GM19240 (cell line): ENCODE measurements around the gene TMEM233.
"Not testable (repeated sequence)": the region's sequence is repeated elsewhere in the genome, so short reads cannot be mapped to it uniquely, and the experiment has no call there.

Source experiments
- DNase-seq: peaks from one replicate; pipeline ENCODE4 v3.0.0; 2011; ENCODE audit warnings: low spot score; ENCODE audit not compliant: insufficient read length

TMEM233 gene

DNA sequence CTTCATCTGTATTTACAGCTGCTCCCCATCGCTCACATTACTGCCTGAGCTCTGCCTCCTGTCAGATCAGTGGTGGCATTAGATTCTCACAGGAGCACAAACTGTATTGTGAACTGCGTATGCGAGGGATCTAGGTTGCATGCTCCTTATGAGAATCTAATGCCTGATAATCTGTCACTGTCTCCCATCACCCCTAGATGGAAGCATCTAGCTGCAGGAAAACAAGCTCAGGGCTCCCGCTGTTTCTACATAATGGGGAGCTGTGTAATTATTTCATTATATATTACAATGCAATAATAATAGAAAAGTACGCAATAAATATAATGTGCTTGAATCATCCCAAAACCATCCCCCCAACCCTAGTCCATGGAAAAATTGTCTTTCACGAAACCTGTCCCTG, 64.6 kb downstream of the TMEM233 start:
- DNase-seq = not testable (repeated sequence)

DNA sequence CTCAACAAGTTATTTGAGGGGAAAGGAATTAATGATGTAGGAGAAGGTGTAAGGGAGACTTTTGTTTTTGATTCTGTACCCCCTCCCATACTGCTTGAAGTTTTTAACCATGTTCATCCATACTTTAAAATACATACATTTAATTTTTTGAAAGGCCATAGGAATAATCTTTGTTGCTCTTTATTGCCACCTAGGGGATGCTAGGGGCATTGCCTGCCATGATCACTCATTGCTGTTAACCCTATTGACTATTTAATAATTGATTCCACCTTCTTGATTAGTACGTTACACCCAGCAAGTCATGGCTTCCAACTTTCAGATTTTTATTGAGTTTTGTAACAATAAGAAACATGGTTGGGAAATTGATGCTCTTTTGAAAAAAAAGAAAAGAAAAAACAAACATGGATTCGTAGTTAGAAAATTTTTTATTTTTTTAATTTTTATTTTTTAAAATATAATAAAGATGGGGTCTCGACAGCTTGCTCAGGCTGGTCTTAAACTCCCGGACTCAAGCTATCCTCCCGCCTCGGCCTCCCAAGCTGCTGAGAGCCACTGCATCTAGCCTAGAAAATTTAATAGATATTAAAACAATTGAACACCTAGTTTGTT, 65.8 kb downstream of the TMEM233 start:
- DNase-seq = peak; percentile 29

DNA sequence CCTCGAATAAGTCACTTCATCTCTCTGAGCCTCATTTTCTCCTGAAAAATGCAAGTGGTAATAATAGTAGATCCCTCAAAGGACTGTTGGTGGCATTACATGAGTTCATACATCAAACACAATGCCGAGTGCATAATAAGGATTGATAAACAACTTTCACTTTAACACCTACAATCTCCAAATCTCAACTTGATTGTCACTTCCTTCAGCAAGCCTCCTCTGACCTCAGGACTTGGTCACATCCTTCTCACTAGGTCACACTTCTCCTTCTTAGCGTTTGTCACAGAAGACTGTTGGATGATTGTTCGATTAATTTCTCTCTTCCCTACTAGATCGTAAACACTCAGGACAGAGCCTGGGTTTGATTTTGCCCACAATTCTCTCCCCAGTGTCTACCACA, 66.5 kb downstream of the TMEM233 start:
- DNase-seq = no peak

DNA sequence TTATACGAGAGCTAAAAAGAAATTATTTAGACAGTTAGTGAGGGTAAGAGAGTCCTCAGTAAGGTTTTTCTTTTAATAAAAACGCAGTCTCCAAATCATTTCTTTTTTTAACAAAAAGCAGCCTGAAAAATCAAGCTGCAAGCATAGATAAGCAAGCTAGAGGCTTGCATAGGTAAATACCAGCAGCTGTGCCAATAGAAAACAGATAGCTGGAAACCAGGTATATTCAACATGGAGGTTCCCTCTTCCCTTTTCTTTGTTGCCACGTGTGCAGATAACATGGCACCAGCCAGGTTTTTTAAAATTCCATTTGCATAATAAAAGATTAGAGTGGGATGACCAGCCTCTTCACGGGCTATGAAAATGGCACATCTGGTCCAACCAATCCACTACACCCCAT, 68.3 kb downstream of the TMEM233 start:
- DNase-seq = no peak

DNA sequence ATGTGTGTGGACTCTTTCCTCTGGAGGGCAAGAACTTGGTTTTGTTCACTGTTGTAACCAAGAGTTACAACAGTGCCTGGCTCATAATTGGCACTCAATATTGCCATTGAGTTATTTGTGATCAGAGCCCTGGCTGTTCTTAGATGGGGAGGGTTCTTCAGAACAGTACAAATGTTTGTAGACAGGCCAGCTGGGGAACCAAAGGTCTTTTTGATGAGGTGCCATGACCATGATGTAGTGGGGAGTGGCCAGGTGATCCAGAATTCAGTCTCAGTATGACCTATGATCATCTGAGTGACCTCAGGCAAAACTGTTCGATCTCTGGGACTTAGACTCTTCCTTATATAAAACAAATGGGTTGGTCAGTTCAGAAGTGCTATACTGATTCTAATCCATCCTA, 71.1 kb downstream of the TMEM233 start:
- DNase-seq = no peak

DNA sequence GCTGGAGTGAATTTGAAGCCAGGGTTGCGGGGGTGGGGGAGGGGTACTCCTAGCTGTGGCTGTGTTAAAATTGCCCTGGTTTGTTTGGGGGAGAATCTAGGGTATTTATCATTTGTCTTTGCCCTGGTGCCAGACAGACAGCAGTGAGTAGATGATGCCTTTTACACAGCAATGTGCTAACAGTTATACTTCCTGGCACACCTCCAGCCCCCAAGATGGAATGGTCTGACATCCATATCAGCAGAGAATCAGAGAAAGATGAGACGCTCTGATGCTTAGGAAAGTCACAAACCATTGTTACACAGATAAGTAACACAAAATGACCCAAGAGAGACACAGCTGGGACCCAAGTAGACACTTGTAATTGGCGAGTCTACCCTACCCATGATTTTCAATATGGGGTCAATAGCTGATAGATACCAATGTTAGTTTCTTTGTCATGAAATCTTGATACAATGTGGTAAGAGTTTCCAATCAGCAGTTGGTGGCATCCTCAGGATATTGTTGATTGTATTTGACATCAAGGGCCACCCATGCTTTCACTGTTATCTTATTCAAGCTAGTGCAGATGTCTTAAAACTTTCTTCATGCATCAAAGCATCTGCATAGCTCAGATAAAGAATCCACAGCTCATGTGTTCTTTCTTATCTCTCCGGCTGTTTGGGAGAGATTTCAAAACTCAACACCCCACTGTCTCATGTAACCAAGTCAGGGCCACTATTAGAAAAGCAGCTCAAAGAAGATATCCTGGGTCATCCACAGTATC, 71.8 kb downstream of the TMEM233 start:
- no peak for DNase-seq

DNA sequence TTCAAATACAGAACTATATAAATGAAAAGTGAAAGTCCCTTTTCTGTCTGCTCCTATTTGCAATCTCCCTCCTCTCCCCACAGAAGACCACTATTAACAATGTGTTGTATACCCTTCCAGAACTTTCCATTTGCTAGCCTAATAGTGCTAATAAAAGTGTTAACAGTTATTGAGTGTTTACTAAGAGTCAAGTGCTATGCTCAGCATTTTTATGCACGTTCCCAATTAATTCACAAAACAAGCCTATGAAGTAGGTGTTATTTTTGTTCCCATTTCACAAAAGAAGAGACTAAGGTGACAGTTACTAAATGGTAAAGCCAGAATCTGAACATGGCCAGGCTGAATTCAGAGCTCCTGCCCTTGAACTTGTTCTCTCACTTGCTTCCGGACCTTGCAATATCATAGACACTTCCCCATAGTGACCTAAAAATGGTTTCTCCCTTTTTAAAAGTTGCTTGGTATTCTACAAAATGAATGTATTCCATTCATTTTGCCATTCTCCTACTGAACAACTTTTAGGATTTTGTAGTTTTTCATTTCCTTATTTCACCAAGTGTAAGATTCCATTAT, 72.7 kb downstream of the TMEM233 start:
- no peak for DNase-seq

DNA sequence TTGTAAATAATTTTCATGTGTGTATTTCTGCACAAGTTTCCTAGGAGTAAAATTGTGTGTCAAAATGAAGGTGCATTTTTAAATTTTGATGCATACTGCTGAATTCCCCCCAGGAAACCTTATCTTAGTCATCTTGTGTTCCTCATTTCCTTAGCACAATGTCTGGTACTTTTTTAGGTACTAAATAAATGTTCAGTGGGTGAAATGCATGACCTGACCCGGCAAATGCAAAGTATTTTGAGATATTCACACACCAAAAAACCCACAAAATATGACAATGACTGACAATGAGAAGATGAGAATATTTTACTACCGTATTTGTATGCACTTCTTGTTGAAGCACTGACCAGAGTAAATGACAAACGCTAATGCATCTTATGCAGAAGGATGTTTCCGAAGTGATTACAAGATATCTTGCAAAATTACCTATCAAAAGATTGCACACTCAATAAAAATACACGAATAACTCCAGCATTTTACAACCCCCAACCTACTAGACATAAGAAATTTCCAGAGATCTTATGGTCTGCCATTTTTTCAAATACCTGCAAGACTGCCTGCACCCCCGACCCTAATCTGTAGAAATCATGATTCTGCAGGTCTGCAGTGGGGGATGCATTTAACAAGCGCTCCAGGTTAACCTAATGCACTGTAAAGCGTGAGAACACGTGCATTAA, 73.5 kb downstream of the TMEM233 start:
- no peak for DNase-seq

DNA sequence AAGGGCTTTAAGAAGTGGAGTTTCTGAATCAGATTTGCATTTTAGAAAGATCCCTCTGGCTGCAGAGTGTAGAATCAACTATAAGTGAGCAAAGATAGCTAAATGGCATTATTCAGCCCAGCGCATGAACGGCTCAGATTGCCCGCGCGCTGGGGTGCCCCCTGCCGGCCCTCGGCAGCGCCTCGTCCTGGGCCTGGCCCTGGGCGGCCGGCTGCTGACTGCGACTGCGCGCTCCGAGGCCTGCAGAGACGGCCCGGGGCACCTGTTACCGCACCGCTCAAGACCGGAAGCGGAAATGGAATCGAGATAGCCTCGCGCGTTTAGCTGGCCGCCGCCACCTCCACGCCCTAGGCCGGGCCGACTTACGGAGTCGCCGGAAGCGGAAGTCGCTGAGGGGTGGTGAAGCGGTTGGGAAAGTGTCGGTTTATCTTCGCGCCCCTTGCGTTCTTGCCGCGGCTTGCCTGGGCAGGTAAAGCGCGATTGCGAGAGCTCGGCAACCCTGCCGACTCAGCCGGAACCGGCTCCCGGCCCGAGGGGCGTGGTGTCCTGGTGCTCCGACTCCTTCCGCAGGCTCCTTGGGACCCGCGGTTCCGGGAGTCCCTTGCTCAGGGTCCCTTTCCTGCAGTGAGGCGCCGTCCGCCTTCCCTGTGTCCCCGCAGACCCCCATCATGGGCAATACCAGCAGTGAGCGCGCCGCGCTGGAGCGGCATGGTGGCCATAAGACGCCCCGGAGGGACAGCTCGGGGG, 74.2 kb downstream of the TMEM233 start, which contains the start of gene PRKAB1:
TSS of gene PRKAB1 (plus strand) at position 557 of the 747 bp plus-strand sequence. CDS start at position 669, 112 bp downstream.
- DNase-seq = peak; percentile 83

DNA sequence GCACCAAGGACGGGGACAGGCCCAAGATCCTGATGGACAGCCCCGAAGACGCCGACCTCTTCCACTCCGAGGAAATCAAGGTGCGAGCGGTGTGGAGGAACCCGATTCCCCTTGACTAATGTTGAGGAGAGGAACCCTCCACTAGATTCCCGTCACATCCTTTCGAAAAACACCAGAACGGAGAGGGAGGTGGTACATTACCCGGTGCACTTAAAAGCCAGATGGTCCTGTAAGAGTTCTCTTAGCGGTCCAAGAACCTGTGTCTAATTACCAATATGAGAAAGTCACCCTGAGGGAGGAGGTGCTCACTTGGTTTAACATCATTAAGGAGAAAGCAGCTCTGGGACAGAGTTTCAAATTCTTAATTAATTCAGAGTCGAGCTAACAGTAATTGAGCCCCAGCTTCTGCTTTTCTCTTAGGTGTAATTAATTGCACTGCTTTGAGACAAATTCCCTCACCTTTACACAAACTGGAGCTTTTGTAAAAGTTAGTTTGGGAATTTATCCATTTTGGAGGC, 74.8 kb downstream of the TMEM233 start:
- no peak for DNase-seq

DNA sequence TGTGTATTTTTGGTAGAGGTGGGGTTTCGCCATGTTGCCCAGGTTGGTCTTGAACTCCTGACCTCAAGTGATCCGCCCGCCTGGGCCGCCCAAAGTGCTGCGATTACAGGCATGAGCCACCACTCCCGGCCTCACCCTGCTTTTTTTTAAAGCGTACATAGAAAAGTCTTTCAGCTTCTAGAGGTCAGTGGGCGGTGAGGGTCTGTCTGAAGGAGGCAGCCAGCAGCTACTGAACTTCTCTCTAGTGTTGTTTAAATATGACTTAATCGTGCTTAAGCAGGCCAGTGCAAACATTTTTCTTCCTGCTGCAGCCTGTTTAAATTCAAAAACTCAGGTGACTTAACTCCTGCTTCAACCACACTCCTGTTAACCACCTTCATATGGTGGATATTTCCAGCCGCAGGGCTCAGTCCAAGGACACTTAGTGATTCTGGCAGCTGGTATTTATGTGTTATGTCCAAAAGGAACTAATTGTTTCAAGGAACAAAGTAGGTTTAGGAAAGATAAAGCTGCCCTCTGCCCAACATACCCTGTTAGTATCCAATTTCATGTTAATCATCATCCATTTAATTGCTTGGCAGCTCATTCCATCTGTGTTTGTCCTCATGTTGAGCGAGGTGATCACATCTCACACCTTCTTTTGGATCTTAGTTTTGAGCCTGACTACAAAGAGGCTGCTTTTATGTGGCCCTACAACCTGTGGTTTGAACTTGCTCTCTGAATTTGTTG, 76.3 kb downstream of the TMEM233 start:
- no peak for DNase-seq

DNA sequence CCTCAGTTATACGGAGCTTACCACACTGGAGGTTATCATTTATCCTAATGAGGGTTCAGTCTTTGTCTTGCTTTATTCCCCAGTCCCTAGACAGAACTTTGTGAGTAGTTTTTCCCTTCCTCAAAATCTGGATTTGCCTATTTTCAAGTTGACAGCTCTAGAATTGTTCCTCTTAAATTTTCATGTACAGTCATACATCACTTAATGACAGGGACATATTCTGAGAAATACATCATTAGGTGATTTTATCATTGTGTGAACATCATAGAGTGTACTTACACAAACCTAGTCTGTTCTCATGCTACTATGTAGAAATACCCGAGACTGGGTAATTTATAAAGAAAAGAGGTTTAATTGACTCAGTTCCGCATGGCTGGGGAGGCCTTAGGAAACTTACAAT, 77.5 kb downstream of the TMEM233 start:
- DNase-seq = no peak

DNA sequence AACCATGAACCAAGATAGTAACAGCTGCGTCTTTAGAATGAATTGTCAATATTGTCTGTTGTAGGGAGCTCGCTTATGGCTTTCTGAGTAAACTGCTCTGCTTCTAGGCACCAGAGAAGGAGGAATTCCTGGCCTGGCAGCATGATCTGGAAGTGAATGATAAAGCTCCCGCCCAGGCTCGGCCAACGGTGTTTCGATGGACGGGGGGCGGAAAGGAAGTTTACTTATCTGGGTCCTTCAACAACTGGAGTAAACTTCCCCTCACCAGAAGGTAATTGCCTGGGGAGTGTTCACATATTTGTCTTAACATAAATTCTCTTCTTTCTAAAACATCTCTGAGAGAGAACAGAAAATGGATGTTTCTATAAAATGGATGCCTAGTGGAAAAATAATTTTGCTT, 78.6 kb downstream of the TMEM233 start:
- DNase-seq = no peak

DNA sequence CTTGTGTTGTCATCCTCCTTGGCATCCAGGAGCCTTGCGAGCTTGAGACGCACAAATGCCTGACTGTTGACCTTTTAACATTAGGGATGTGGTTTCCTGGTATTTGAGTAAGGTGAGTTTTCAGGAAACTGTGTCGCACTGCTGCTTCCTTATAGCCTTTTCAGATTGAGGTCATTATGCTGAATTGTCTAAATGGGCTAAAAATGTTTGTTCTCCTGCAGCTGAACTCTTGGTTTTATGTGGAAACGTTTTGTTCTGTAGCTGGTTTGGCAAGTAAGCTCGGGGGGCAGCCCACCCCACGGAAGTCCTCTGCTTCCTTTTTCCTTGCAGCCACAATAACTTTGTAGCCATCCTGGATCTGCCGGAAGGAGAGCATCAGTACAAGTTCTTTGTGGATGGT, 80.1 kb downstream of the TMEM233 start:
- no peak for DNase-seq

DNA sequence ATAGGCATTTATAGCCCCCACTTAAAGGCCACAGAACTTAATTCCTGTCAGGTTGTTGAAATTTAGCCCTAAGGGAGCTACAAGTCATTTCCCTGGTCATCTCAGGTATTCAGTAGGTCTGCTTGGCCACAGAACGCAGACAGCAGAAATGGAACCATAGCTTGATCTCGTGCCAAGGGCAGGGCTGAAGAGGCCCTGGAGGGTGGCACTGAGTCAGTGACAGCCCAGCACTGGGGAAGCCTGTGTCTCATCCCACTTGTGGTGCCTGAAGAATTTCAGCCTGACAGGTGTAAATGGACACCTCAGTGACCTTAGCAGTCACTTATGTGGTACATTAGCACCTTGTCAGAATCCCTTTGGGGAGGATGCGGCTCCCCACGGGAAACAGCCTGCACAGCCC, 81.0 kb downstream of the TMEM233 start:
- no peak for DNase-seq

DNA sequence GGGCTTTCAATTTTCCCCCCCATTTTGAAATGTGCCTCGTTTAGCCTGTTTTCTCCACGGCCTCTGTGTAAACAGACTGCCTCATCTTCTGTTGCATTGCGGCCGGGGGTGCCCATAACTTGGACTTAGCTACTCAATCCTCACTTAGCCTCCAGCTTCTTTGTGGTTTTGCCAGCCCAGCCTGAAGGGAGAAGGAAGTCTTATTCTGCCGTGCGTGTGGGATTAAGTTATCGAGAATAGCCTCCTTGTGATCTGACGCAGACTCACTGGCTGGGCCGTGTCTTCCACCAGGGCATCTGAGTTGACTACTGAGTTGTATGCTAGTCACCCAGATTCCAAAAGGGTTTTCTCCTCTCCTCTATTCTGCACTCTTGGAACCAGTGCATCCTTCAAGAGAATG, 82.4 kb downstream of the TMEM233 start:
- no peak for DNase-seq

DNA sequence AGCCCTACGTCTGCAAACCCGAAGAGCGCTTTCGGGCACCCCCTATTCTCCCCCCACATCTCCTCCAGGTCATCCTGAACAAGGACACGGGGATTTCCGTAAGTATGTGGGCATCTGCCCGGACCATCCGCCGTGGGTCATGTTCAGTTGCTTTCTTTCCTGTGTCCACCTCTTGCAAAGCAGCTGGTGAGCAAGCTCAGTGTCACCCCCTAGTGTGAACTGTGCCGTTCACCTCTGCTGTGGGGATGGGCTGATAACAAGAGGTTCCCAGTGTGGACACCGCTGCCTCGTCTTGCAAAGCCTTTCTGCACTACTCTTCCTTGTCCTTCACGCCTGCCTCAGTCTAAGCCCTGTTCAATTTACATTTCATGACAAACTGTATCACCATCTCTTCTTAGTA, 83.0 kb downstream of the TMEM233 start:
- DNase-seq = no peak

DNA sequence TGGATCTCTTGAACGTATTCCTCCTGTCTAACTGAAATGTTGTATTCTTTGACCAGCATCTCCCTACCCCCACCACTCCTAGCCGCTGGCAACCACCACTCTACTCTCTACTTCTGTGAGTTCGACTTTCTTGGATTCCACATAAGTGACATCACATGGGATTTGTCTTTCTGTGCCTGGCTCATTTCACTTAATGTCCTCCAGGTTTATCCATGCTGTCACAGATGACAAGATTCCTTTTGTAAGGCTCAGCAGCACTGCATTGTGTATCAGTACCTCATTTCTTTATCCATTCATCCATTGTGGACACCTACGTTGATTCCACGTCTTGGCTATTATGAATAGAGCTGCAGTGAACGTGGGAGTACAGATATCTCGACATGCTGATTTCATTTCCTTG, 84.9 kb downstream of the TMEM233 start:
- no peak for DNase-seq

DNA sequence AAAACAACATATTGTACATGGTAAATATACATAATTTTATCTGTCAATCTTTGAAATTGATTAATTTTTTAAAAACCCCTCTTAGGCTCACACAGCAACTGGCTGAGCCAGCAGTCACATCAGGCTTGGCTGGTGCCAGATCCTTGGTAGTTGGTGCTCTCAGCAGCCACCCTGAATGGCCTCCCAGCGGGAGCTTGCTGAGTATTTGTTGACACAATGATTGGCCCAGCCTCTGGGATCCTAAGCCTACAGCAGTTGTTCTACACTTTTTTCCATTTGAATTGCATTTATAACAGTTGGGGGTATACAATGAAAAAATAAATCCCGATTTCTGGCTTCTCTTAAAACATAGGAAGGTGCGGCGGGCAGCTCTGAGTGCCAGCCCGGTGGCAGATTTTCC, 85.5 kb downstream of the TMEM233 start:
- no peak for DNase-seq

DNA sequence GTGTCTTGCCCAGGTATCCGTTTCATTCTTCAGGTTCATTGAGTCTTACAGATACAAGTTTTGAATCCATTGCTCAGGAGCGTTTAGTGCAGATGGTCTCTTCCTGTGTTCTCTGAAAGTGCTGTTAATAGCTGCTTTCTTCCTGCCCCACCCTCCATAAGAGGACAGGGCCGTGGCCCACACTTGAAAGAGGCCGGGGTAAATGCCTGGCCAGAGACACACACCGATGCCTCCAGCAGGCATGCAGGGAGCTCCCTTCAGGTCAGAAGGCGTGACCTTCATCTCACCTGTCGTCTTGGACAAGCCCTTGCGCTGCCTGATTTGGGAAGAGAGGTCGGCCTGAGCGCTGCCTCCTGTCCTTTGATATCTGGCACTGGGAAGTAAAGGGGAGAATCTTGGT, 85.9 kb downstream of the TMEM233 start:
- DNase-seq = no peak

DNA sequence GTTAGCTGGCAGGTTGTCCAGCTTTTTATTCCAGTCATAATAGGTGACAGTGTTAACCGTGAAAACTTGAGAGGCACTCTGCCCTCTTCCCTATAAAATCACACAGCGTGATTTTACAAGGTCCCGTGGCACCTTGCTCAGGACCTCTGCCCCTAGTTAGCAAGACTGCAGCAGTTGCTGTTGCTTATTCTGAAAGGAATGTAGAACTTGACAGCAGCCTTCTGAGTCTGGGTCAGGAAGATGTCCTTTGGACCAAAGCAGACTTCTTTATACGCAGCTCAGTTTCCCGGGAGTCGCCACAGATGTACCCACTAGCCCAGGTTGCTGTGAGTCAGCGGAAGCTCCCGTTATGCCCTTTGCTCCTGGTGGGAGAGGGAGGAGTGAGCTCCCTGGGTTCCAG, 87.5 kb downstream of the TMEM233 start:
- no peak for DNase-seq
